Medulla oblongata (tissue), 1 donor: Measurements from ENCODE around the gene APH1B.

Source experiments
- DNase-seq: peaks from one replicate; pipeline ENCODE4 v3.0.0-alpha.2; 2015; ENCODE audit errors: extremely low spot score

Gene APH1B

DNA sequence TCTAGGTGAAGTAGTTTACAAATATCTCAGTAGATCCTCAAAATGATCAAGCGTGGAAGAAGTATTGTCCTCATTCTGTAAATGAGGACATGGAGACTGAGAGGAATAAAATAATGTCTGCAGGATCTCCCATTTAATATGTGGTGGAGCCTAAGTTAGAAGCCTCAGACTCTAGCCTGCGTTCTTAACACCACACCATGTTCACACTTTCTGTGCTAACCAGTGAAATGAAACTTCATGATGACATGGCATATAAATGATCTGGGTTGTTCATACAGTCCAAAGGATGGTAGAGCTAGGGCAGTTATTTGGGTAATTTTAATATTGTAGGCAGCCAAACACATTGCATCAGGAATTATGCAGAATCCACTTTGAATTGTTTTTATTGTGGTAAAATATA, 25.1 kb upstream of the APH1B start:
- DNase-seq, result no peak

DNA sequence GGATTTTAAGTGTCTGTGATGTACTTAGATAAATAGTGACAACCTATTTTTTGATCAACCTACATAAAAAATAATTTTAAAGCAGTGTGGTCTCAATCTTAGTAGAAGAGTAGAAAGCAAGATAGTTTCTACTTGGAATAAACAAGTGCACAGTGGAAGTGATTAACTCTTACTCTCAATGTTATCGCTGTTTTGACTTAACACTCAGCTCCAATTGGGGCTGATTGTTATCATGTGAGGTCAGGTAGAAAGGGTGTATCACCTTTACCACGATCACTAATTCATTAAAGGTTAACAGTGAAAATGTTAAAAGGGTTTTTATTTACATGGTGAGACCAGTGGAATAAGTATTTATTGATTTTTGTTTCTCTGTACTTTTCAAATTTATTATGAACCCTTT, 22.4 kb upstream of the APH1B start:
- no peak for DNase-seq

- peak; percentile 19 for DNase-seq
Measured at GRCh38 chr15:63255489-63255990, 21.9 kb upstream of the APH1B start.

GRCh38 chr15:63256433-63257274, 20.8 kb upstream of the APH1B start:
- no peak for DNase-seq

- DNase-seq, result no peak
Measured at GRCh38 chr15:63258658-63259057, 18.7 kb upstream of the APH1B start.

DNA sequence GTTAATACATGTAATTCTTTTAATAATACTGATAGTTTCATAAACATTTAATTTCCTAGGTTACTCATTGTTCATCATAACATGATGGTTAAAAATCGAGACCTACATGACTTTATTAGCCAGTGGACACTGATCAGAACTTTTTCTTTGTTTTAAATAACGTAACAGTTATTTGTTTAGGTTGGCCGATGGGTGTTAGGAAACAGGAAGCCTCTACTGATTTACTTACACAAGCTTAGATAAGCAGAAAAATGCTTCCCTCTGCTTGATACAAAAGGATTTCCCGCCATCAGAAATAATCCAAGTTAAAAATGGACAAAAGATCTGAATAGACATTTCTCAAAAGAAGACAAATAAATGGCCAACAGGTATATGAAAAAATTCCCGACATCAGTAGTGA, 16.6 kb upstream of the APH1B start:
- DNase-seq, result no peak

DNA sequence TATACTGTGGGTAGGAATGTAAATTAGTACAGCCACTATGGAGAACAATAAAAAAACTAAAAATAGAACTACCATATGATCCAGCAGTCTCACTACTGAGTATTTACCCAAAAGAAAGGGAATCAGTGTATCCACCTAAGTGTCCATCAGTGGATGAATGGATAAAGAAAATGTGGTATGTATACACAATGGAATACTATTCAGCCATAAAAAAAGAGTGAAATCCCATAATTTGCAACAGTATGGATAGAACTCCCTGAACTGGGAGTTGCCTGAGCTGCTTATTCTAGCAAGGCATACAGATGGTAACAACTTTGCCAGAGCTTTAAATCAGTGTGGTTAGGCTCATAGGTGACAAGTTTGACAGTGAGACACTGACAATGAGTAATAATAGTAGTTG, 16.1 kb upstream of the APH1B start:
- no peak for DNase-seq

- DNase-seq, result no peak
Measured at GRCh38 chr15:63263519-63263918, 13.9 kb upstream of the APH1B start.

DNA sequence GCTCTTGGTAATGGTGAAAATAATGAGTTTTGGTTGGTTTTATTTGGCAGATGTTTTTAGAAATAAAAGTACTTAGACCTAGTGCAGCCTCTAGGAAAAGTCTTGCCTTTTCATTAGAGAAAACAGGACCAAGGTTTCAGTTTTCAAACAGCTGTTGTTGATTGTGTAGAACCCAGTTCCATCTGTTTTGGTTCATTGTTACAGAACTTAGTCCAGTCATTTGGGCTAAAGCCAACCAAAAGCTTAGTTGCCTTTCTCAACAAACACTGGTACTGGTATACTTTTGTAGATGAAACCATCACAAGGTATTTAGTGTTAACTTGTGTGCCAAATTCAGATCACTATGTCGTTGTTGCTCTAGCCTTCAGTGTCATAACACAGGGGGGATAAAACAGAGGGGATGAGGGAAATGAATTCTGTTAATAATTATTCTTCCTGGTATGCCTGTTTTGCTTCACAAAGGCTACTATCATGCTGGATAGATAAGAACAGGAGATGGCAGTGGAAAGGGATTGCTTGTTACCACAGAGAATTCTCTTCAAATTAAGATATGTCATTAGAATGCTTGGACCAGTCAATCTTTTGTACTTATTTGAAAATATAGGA, 12.6 kb upstream of the APH1B start:
- DNase-seq, result no peak

DNA sequence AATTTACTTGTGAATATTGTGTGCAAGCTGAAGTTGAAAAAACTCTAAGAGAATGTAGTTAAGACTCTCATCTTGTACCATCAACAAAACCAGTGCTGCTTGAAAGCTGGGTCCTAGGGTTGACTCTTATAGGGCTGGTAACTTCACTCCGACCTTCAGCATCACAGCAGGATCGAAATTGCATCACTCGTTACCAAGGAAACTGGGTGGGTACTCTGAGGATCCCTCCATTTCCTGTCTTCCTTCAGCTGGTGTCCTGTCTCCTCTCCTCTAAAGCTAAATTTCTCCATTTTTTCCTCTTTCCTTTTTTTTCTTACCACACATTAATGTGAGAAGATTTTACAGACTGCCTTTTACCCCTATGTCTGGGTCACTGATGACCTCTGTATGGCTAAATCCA, 3.0 kb upstream of the APH1B start:
- DNase-seq, result no peak

DNA sequence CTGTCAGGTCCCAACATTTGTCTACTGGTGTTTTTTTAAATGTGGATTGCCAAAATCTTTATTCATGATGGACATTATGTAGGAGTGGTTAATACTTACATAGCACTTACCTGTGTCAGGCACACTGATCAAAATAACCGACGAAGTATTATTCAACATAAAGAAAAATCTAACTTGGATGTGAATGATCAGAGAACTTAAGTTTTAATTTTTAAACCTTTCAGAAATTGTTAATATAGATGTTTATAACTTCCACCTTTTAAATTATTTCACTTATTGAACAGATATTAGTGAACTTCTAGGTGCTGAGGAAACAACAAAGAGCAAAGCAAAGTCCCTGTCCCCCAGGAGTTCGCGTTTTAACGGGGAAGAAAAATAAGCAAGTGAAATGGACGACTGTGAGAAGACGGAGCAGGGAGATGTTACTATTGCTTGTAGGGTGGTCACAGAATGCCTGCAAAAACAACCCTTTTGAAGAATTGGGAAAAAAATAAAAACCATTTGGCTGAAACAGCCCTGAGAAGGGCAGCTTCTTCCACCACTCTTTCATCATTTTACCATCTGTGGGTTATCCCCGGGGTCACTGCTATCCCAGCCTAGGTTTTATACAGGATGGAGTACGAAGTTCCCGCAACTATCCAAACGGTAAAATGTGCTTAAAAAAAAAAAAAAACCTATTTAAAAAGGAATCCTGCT, 915 bp upstream of the APH1B start:
- DNase-seq, result no peak

GRCh38 chr15:63277893-63278456, 570 bp downstream of the APH1B start:
- peak; percentile 19 for DNase-seq

- DNase-seq, result no peak
Measured at GRCh38 chr15:63283126-63283525, 5.7 kb downstream of the APH1B start.

DNA sequence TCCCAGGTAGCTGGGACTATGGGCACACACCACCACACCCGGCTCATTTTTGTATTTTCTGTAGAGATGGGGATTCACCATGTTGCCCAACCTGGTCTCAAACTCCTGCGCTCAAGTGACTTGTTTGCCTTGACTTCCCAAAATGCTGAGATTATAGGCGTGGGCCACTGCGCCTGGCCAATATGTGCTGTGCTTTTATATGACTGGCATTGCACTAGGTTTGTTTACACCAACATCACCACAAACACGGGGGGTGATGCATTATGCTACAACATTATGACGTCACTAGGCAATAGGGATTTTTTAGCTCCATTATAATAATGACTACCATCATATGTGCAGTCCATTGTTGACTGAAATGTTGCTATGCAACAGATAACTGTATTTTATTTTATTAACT, 6.9 kb downstream of the APH1B start:
- no peak for DNase-seq

- DNase-seq, result no peak
Measured at GRCh38 chr15:63287109-63287508, 9.7 kb downstream of the APH1B start.

GRCh38 chr15:63288342-63288741, 10.9 kb downstream of the APH1B start:
- DNase-seq, result no peak

DNA sequence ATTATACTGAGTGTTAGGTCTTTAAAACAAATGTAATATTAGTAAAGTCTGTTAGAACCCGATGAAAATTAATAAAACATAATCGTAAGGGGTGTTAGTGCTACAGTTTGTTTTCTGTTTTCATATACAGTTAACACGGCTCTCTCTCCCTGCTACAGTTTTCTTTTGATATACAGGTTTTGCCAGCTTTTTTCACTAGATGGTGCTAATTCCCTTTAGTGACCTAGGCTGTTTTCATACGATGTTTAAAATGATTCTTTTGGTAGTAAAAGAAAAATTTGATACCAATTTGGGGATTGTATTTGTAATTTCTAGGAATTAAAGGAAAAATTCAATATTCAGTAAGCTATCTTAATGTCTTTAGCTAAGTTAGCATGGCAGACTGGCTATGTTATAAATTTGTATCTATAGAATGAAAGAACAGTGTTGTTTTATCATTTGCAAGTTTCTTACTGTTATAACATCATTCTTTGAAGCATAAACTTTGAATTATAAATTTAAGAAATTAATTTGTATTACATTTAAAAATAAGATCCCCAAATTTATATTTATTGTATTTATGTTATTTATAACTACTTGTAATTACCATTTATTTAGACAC, 11.5 kb downstream of the APH1B start:
- peak; percentile 76 for DNase-seq

DNA sequence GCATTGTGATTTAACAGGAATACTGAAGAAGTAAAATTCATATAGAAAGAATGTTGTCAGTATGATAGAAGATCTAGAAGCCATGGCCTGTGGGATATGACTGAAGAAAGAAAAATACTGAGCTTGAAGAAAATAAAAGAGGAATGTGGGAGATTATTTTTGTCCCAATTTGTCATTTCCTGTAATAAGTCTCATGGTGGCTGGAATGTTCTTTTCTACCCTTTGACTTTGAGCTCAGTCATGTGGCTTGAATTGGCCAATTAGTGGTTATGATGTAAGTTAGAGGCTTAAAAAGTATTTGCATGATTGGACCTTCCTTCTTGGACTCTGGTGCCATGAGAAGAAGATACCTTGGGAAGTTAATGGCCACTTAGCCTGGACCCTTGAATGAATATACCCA, 14.1 kb downstream of the APH1B start:
- no peak for DNase-seq

DNA sequence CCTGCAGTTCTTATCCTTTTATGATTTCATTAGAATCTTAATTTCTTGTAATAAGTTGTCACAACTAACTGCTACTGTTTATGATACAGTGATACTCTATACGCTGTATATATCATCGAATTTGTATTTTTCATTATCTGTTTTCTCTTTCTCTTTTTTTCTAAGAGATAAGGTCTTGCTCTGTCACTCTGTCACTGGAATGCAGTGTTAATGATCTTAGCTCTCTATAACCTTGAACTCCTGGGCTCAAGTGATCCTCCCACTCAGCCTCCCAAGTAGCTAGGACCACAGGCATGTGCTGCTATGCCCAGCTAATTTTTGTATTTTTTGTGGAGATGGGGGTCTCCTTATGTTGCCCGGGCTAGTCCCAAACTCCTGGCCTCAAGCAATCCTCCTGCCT, 14.8 kb downstream of the APH1B start:
- DNase-seq, result no peak

DNA sequence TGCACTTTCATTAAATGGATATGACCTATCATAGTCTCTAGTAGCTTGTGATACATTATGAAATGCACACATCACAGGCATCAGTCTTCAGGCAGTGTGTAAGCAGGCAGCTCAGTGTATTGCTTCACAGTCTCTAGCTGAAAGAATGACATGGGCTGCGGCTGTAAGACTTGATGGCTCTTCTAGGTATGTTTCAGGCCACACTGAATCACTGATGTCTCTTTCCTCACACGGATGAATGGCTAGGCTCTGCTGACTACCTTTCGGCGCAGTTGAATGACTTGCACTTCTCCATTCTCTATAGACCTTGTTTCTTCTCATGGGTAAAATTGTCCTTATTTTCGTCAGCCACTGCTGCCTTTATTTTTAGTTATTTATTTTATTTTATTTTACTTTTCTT, 15.4 kb downstream of the APH1B start:
- DNase-seq, result no peak

GRCh38 chr15:63294359-63294758, 17.0 kb downstream of the APH1B start:
- DNase-seq, result no peak

- DNase-seq, result no peak
Measured at GRCh38 chr15:63295341-63295740, 17.9 kb downstream of the APH1B start.
